Measurements from ENCODE around the gene MEGF8.

MEGF8 gene

GRCh38 chr19:42419309-42419708 is 93.9 kb downstream of the MEGF8 start:
- no peak for DNase-seq (ENCODE audit: low spot score)

- no peak for DNase-seq (ENCODE audit: low spot score)
These were observed 94.7 kb downstream of the MEGF8 start for GRCh38 chr19:42420055-42420544.

GRCh38 chr19:42421101-42421500 is 95.7 kb downstream of the MEGF8 start:
- DNase-seq (ENCODE audit: low spot score) = no peak

GRCh38 chr19:42421591-42422031 is 96.2 kb downstream of the MEGF8 start:
- no peak for DNase-seq (ENCODE audit: low spot score)

- no peak for DNase-seq (ENCODE audit: low spot score)
These were observed 96.9 kb downstream of the MEGF8 start for GRCh38 chr19:42422092-42422900.

- no peak for DNase-seq (ENCODE audit: low spot score)
These were observed 97.5 kb downstream of the MEGF8 start for GRCh38 chr19:42422901-42423461.

- peak; percentile 92 for DNase-seq (ENCODE audit: low spot score)
These were observed 98.3 kb downstream of the MEGF8 start for GRCh38 chr19:42423462-42424344.

- DNase-seq (ENCODE audit: low spot score) = no peak
These were observed 98.9 kb downstream of the MEGF8 start for GRCh38 chr19:42424345-42424707.

GRCh38 chr19:42424712-42425131 is 99.3 kb downstream of the MEGF8 start:
- no peak for DNase-seq (ENCODE audit: low spot score)

- DNase-seq (ENCODE audit: low spot score) = no peak
These were observed 101.2 kb downstream of the MEGF8 start for GRCh38 chr19:42426643-42427042.

GRCh38 chr19:42427313-42427712 is 101.9 kb downstream of the MEGF8 start, which contains the start of gene LIPE:
TSS of gene LIPE (minus strand) at chr19:42427388. CDS start at chr19:42427149, 239 bp downstream.
- DNase-seq (ENCODE audit: low spot score) = no peak

Data from ecto neural progenitor cell (in vitro differentiated cells).